GM10266 (cell line): ENCODE results near the gene CPED1.

Source experiments
- DNase-seq: peaks from one replicate; pipeline ENCODE4 v3.0.0; 2012; ENCODE audit errors: extremely low spot score
- CTCF ChIP-seq: IDR thresholded peaks from 2 replicates; pipeline ENCODE4 v1.5.1; 2012; ENCODE audit warnings: mild to moderate bottlenecking, low read depth; ENCODE audit not compliant: control insufficient read depth, insufficient read depth; ENCODE audit errors: missing control alignments

The CPED1 gene

DNA sequence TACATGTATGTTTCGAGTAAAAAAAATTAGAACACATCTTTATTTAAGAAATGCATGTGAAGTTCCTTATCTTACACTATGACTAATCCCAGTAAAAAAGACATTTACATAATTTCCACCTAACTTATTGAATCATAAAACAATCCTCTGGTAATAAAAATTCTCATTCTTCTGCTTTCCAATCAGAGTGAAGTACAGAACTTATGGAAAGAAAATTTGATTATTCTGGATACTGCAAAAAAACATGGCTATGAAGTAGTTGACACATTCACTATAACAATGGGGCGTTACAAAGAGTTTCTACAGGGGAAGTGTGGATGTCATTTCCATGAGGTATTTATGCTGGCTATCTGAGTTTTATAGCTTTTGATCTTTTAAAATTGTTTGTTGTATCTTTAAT is 282.6 kb downstream of the CPED1 start:
- DNase-seq = no peak
- no peak for TF ChIP-seq CTCF

DNA sequence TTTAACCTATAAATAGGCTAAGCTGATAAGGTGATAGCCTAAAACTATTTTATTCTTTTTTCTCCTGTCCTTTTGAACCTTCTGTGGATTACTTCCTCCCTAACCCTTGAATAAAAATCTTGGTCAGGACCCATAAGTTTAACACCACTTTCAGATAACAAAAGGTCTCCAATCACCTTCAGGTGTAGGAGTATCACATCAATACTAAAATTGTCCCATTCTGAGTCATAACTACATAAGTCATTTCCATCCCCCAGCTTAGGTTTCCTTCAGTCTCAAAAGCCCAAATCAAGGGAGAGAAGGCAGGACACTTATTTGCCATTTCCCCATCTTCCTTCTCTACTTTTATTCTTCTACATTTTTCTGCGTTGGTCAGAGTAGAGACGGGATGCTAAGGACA is 283.4 kb downstream of the CPED1 start:
- DNase-seq = no peak

DNA sequence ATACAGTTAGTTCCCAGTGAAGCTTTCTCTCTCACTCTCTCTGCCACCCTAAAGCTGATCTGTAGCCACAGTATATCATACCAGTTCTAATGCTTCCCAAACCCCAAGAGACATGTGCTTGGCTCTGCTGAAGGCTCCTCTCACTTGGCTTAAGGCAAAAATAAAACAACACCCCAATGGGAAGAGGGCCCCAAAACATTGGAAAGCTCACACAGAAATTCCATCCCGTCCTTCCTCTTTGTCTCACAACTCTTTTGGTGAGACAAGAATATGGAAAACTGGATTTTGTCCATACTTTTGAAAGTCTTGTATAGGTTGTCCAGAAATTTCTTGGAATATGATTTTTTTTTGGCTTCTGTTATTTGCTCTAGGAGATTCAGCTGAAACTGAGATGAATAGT is 284.2 kb downstream of the CPED1 start:
- TF ChIP-seq CTCF = no peak
- DNase-seq = no peak

More for the DNA sequence above, 283.4 kb downstream of the CPED1 start:
- TF ChIP-seq CTCF = no peak

DNA sequence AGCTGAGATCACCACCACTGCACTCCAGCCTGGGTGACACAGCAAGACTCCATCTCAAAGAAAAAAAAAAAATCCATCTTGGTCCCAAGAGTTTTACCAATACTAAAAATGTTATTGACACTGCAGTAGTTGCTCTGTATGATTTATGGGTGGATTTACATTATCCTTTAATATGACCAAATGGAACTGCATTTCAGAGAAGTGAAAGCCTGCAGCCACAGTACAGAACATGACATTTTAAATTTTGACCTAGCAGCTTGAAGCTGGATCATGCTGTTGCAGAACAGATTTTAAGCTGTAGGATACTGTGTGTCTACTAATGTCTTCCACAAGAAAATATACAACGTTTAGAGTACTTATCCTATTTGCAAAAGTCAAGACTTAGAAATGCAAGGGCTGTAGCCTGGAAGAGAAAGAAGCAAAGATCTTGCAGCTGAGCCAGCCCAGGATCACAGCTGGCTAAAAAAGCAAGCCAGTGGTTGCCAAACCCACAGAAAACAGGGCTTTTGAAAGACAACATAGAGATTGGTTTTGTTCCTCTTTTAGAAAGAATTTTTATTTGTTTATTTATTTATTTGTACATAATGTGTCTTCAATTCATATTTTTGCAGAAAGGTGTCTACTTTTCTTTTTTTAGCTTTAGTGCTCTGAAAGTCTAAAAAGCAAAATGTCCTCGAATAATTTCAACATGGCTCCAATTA is 285.1 kb downstream of the CPED1 start:
- DNase-seq = no peak
- TF ChIP-seq CTCF = no peak

DNA sequence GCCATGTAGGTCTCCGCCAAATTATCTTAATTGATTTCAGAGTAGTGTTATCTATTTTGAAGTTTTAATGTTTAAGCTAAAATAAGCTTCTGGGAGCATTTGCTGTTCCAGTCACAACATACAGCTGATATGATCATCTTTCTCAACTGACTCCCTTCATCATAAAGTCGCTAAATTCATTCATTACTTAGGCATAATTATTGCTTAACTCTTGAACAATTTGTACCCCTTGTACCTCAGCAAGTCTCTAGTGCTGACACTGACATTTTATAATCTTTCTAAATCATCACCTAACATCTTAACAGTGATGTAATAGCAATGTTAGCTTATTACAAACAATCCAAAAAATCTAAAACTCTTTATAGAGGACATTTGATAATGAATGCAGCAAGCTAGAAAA is 286.0 kb downstream of the CPED1 start:
- TF ChIP-seq CTCF = no peak
- no peak for DNase-seq

DNA sequence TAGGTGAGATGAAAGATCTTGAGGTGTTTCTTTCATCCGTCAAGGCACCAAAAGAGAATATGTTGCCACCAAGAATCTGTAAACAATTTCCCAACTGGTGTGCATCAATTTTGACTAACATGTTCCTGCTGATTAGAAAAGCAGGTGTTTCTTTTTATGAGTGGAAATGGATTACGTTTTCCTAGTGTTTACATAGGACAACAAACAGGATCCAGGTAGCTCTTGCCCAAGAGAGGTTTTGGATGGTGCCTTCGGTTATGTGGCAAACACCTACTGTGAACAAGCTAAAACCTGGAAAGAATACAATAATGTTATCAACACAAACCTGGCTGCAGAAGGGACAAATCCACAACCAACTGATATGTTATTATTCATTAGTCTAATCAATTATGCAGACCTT is 286.7 kb downstream of the CPED1 start:
- no peak for TF ChIP-seq CTCF
- DNase-seq = no peak

- no peak for TF ChIP-seq CTCF
- DNase-seq = no peak
Observed at GRCh38 chr7:121276313-121276712, 287.8 kb downstream of the CPED1 start.
